ENCODE data around the gene SPEF2. TPM values are rescaled to one million over a fixed set of nuclear protein-coding genes. Genes with fewer than 3 reads are reported as not detected.

Gene SPEF2
- total and polyA plus RNA-seq, 2 experiments from 2014 or later: 0.17 to 0.21 TPM

GRCh38 chr5:35847961-35848360 lies 230.3 kb downstream of the SPEF2 start (continued):
- TF ChIP-seq POLR2AphosphoS5 (IDR thresholded peaks at IDR 0.05; ENCODE audit: low read depth) (no peak), ZNF114 (CRISPR knock-in tag; IDR thresholded peaks at IDR 0.05) (no peak), EZH2phosphoT487 (IDR thresholded peaks at IDR 0.05; ENCODE audit: unreplicated experiment) (no peak)

- no peaks in the 10 kb centered on the region for H3K9me2 ChIP-seq (ENCODE audit: insufficient read depth)
- H3K36me3 Mint-ChIP-seq (ENCODE audit: low read depth): peaks cover 27% of the 10 kb centered on the region
- H3K4me2 ChIP-seq: no peak overlapping the region
- no peaks in the 10 kb centered on the region for H3F3A ChIP-seq (replicated peaks; ENCODE audit: low read depth)
- peaks cover 7% of the 10 kb centered on the region; the same call in 1 of the 2 replicates for H3K36me3 ChIP-seq (ENCODE audit: insufficient read depth)
- no peak for TF ChIP-seq ZNF462 (CRISPR knock-in tag; IDR thresholded peaks at IDR 0.05)
- TF ChIP-seq EZH2phosphoT487 (IDR thresholded peaks at IDR 0.05; ENCODE audit: unreplicated experiment): no peak
- no peak for TF ChIP-seq REST (IDR thresholded peaks at IDR 0.05; ENCODE audit: unreplicated experiment)
- TF ChIP-seq ETS1 (IDR thresholded peaks at IDR 0.05): no peak
- TF ChIP-seq ZNF331 (CRISPR knock-in tag; IDR thresholded peaks at IDR 0.05; ENCODE audit: low read depth): no peak
- TF ChIP-seq NANOG (IDR thresholded peaks at IDR 0.05; ENCODE audit: borderline replicate concordance): no peak
- TF ChIP-seq ZNF114 (CRISPR knock-in tag; IDR thresholded peaks at IDR 0.05): no peak
- no peak for TF ChIP-seq EZH2 (IDR thresholded peaks at IDR 0.05; ENCODE audit: low read depth, unreplicated experiment)
- TF ChIP-seq JUNB (IDR thresholded peaks at IDR 0.05; ENCODE audit: unreplicated experiment): no peak
- no peak for TF ChIP-seq CTCF (conservative IDR thresholded peaks at IDR 0.05; ENCODE audit: low read depth in 2 of 2)
- TF ChIP-seq STAT1 (IDR thresholded peaks at IDR 0.05; ENCODE audit: unreplicated experiment): no peak
- TF ChIP-seq POLR2AphosphoS5 (IDR thresholded peaks at IDR 0.05; ENCODE audit: low read depth): no peak
- no peak for TF ChIP-seq CREB1 (CRISPR knock-in tag; IDR thresholded peaks at IDR 0.05; ENCODE audit: low read depth)
- peaks cover 34% of the 10 kb centered on the region for H3K9me3 Mint-ChIP-seq
- DNase-seq (ENCODE audit: low spot score): no peak
- peaks cover 7% of the 10 kb centered on the region for H3K27me3 Mint-ChIP-seq (ENCODE audit: insufficient read depth, low read depth, poor library complexity)
- no peaks in the 10 kb centered on the region for H4K20me1 ChIP-seq (replicated peaks; ENCODE audit: insufficient read depth)
- no peak overlapping the region for H3K27ac Mint-ChIP-seq
- H3K4me3 ChIP-seq: no peak overlapping the region
- H3K4me1 Mint-ChIP-seq: no peaks in the 10 kb centered on the region
- no peak for ATAC-seq
- H3K4me3 Mint-ChIP-seq: no peak overlapping the region
- 0 out of 2 replicates have a peak overlapping the region, but pooled peaks have one; percentile 28 for H2AFZ ChIP-seq
- no peaks in the 10 kb centered on the region for H3K79me2 ChIP-seq (replicated peaks; ENCODE audit: insufficient read depth)
- no peaks in the 10 kb centered on the region for H3K27me3 ChIP-seq (ENCODE audit: insufficient read depth)
- no peak overlapping the region for H3K27ac ChIP-seq (ENCODE audit: low read depth)
- no peaks in the 10 kb centered on the region for H3K4me1 ChIP-seq (ENCODE audit: insufficient read depth)
Measured at GRCh38 chr5:35849860-35850259, 232.2 kb downstream of the SPEF2 start.
